Fibroblast of skin of scalp (primary cell): ENCODE data around the gene NPHS1.
"Not testable (repeated sequence)": the region's sequence is repeated elsewhere in the genome, so short reads cannot be mapped to it uniquely, and the experiment has no call there.

Source experiments
- DNase-seq: peaks from one replicate; pipeline ENCODE4 v3.0.0-alpha.2; 2013

Gene NPHS1

DNA sequence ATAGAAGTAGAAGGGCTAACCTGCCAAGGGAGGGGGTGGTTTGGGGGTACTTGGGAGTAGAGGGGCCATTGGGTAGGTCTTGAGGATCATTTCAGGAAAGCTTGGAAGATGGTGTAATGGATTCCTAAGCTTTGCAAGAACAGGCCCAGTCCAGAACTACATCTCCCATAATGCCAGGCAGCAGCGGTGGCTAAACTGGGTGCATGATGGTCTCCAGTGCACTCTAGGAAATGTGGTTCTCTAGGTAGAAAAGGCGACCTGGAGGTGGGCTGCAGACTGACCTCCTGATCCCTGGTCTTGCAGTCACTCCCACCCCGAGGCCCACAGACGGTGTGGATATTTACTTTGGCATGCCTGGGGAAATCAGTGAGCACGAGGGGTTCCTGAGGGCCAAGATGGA lies 19.9 kb upstream of the NPHS1 start:
- DNase-seq: no peak

DNA sequence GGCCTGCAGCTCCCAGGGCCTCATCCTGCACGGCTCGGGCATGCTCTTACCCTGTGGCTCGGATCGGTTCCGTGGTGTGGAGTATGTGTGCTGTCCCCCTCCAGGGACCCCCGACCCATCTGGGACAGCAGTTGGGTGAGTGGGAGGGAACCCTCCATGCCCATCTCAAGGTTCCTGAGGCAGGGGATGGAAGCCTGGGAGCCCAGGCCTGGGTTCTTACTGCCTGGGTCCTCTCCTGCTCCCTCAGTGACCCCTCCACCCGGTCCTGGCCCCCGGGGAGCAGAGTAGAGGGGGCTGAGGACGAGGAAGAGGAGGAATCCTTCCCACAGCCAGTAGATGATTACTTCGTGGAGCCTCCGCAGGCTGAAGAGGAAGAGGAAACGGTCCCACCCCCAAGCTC lies 19.3 kb upstream of the NPHS1 start:
- no peak for DNase-seq

GRCh38 chr19:35870798-35871197 lies 18.5 kb upstream of the NPHS1 start:
- no peak for DNase-seq

GRCh38 chr19:35870124-35870736 lies 17.9 kb upstream of the NPHS1 start:
- not testable (repeated sequence) for DNase-seq

DNA sequence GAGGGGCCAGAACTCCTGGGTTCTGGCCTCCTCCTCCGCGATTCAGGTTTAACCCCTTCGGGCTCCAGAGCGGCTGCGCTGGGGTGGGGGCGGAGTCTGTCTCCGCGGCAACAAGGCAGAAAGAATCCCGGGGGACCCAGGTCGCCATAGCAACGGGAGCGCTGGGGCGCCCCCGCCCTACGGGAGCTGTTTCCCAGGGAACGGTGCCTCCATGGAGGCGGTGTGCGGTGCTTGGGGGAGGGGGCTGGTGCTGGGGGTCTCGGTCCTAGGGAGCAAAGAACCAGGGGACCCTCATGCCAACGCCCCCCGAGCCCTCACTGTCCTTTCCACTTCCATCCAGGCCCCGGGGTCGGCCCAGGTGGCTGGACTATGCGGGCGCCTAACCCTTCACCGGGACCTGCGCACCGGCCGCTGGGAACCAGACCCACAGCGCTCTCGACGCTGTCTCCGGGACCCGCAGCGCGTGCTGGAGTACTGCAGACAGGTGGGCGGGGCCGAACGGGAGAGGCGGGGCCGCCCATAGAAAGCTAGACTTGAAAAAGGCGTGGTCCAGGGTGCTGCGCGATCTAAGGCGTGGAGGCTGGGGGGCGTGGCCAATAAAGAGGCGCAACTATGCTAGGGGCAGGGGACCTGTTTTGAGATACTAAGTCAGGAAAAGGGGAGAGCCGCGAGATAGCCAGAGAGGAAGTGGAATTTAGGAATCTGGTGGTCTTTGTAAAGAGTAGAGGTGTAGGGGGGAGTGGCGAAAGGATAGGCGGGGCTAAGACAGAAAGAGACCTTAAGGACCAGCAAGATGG lies 17.2 kb upstream of the NPHS1 start:
- peak; percentile 57 for DNase-seq

GRCh38 chr19:35868823-35869326 lies 16.6 kb upstream of the NPHS1 start:
- DNase-seq: no peak

- DNase-seq: peak; percentile 43
Observed at GRCh38 chr19:35868172-35868822, 16.0 kb upstream of the NPHS1 start, which contains the start of gene APLP1. TSS of gene APLP1 (plus strand) at chr19:35868574. CDS start at chr19:35868637, 63 bp downstream.

- no peak for DNase-seq
Observed at GRCh38 chr19:35863018-35863417, 10.7 kb upstream of the NPHS1 start.

DNA sequence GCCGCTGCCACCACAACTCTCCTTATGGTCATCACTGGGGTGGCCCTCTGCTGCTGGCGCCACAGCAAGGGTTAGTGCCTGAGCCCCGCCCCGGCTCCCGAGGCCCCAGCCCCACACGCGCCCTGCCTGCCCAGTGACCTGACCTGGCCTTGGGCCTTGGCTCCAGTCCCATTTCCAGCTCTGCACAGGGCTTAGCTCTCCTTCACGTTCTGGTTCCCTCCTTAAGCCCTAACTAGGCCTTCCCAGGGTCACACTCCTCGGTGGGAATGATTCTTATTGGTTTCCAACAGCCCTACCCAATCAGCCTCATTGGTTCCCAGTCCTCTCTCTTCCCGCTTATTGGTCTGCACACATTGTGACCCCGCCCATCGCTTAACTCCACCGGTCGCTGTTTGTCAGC lies 10.2 kb upstream of the NPHS1 start:
- no peak for DNase-seq

GRCh38 chr19:35861640-35862160 lies 9.4 kb upstream of the NPHS1 start:
- DNase-seq: no peak

DNA sequence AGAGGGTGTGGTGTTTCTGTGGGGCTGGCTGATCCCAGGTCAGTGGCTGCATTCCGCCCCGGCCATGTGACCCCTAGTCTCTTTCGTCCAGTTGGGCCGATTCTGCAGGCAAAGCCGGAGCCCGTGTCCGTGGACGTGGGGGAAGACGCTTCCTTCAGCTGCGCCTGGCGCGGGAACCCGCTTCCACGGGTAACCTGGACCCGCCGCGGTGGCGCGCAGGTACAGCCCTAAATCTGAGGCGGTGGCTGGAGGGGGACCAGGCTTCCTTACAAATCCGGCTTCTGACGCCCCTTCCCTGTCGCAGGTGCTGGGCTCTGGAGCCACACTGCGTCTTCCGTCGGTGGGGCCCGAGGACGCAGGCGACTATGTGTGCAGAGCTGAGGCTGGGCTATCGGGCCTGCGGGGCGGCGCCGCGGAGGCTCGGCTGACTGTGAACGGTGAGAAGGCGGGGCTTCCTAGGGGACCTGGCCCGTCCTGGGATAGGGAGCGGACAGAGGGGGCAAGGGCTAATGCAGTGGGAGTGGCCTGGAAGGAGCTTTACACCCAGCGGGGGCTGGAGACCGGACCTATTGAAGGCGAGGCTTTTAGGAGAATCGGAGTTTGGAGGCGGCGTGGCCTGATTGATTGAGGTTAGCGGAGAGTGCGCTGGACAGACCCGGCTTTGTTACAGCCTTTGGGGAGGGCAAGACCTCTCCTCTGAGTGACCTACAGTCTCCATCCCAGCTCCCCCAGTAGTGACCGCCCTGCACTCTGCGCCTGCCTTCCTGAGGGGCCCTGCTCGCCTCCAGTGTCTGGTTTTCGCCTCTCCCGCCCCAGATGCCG lies 8.7 kb upstream of the NPHS1 start:
- DNase-seq: no peak

DNA sequence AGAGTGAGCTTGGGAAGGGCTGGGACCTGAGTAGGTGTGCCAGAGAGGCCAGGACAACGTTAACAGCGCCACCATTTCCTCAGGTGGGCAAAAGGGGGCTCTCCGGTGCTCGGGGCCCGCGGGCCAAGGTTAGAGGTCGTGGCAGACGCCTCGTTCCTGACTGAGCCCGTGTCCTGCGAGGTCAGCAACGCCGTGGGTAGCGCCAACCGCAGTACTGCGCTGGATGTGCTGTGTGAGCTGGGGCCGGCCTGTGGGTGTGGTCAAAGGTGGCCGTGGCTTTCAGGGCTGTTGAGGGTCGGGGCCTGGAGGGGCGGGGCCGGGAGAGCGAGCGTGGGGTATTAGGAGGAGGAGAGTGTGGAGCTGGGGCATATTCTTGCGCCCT lies 8.1 kb upstream of the NPHS1 start:
- DNase-seq: no peak

GRCh38 chr19:35859414-35859813 lies 7.1 kb upstream of the NPHS1 start:
- no peak for DNase-seq

DNA sequence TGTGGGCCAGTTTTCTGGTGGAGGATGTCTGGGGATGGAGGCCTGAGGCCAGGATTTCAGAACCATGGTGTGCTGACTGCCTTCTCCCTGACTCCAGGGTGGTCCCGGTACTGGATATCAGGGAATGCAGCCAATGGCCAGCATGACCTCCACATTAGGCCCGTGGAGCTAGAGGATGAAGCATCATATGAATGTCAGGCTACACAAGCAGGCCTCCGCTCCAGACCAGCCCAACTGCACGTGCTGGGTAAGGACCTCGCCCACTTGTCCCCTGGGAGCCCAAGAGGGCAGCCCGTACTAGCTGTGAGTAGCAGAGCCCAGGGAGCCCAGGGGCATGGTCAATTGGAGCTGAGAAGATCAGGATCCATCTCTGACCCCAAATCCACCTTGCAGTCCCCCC lies 6.0 kb upstream of the NPHS1 start:
- DNase-seq: no peak

GRCh38 chr19:35856546-35857149 lies 4.3 kb upstream of the NPHS1 start, which contains the start of gene KIRREL2:
TSS of gene KIRREL2 (plus strand) at chr19:35856911. CDS start at chr19:35857120, 209 bp downstream.
- no peak for DNase-seq

- no peak for DNase-seq
Observed at GRCh38 chr19:35853038-35853756, 893 bp upstream of the NPHS1 start.

DNA sequence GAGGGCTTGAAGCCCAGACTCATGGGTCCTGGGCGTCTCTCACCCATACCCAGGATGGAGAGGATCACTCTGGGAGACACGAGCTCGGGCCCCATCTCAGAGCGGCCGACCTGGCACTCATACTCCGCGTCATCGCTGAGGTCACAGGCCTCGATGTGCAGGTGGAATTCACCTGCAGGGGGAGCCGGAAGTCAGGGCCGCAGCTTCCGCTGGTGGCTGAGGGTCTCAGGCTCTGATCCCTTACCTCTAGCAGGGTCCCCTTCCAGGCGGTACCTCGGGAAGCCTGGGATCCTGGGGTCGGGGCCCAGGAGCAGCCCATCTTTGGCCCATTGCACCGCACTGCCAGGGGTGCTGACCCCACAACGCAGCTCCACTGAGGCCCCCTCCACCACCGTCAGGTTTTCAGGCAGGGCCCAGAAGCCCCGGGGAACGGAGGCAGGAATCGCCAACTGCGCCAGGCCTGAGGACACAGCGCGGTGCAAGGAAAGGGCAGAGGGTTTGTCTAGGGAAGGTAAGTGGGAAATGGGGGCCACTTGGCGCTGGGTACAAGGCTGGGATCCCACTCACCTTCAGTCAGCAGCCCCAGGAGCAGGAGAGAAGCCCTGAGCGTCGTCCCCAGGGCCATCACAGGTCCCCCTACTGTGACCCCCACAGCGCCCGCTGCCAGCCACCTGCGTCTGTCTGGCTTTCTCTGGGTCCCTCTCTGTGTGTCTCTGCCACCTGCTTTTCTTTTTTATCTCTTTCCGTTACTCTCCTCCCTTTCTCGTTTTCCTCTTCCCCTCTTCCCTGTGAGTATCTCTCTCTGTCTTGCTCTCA lies 883 bp downstream of the NPHS1 start:
- no peak for DNase-seq

GRCh38 chr19:35848919-35849505 lies 3.3 kb downstream of the NPHS1 start:
- no peak for DNase-seq

- no peak for DNase-seq
Observed at GRCh38 chr19:35848486-35848885, 3.8 kb downstream of the NPHS1 start.

- DNase-seq: no peak
Observed at GRCh38 chr19:35847911-35848310, 4.4 kb downstream of the NPHS1 start.
